K562 (cell line): Measurements from ENCODE around the gene TEX53. TPM values are rescaled to one million over a fixed set of nuclear protein-coding genes. Genes with fewer than 3 reads are reported as not detected.

Experiments
- ATAC-seq: fragments of 200-7000 bp; cut with Tn5 transposase; 3 replicates; pipeline ENCODE4 v1.9.1; 2020; ENCODE audit warnings: moderate library complexity
- BruUV-seq: library from RNA; stranded (reverse); fragments of 400-500 nt; replicated peaks from 2 replicates; lab custom pipeline; 2021; lab: Mats Ljungman, UMichigan
- CTCF ChIA-PET: fragments of 300-600 bp; formaldehyde crosslinking; extraction: SDS; loops from one replicate; lab custom pipeline; 2021; ENCODE audit warnings: low intra/inter-chr PET ratio; lab: Yijun Ruan, JAX
- POLR2A ChIA-PET: fragments of 300-600, 350-650 bp; sonication (Branson Sonifier 250); formaldehyde crosslinking; extraction: SDS; loops from one replicate; lab custom pipeline; 2021; ENCODE audit warnings: antibody characterized with exemption, inconsistent platforms; lab: Yijun Ruan, JAX
- DNase-seq, 4 experiments: peaks; one replicate each; pipeline versions ENCODE4 v3.0.0 to v3.0.0-alpha.2; 2011 to 2018; ENCODE audit warnings: low spot score in 3 of 4, mixed read lengths in 3 of 4; ENCODE audit errors: extremely low read depth in 1 of 4
- FAIRE-seq: peaks from 2 replicates; lab custom pipeline; 2011; peaks lifted over from hg19 to GRCh38; lab: Jason Lieb, UNC
- H2AFZ ChIP-seq: 2 replicates; pipeline ENCODE4 v1.6.0; 2011; ENCODE audit warnings: low read depth, low read length, control low read depth, inconsistent platforms
- H3K27ac ChIP-seq: fragments of 200-600 bp; 3 replicates; pipeline ENCODE4 v1.8.0; 2011; ENCODE audit warnings: low read depth, mild to moderate bottlenecking, control low read depth, inconsistent platforms, low read length, moderate library complexity, mixed read lengths; ENCODE audit errors: extremely low read depth
- H3K27me3 ChIP-seq, 2 experiments: fragments of 300-600 bp in 1 of 2; 2 replicates in 1 of 2; 3 replicates in 1 of 2; pipeline versions ENCODE4 v1.6.0 to v1.8.0; 2011; ENCODE audit warnings: inconsistent platforms in 2 of 2, low read length in 2 of 2, mild to moderate bottlenecking in 1 of 2, mixed read lengths in 1 of 2, moderate library complexity in 1 of 2; ENCODE audit not compliant: control insufficient read depth in 2 of 2, insufficient read depth in 2 of 2
- H3K36me3 ChIP-seq: fragments of 300-600 bp; 3 replicates; pipeline ENCODE4 v1.8.0; 2011; ENCODE audit warnings: mild to moderate bottlenecking, low read length, inconsistent platforms; ENCODE audit not compliant: control insufficient read depth, insufficient read depth
- H3K4me1 ChIP-seq, 2 experiments: fragments of 200-600 bp in 1 of 2; replicated peaks in 1 of 2; 2 replicates in 1 of 2; 3 replicates in 1 of 2; pipeline versions ENCODE4 v1.5.1 to v1.8.0; 2011; ENCODE audit warnings: inconsistent platforms in 2 of 2, low read length in 2 of 2, mild to moderate bottlenecking in 1 of 2, mixed read lengths in 1 of 2, moderate library complexity in 1 of 2; ENCODE audit not compliant: control insufficient read depth in 2 of 2, insufficient read depth in 2 of 2
- H3K4me2 ChIP-seq: 2 replicates; pipeline ENCODE4 v1.6.1; 2011; ENCODE audit warnings: low read length, control low read depth, inconsistent platforms, mixed read lengths; ENCODE audit not compliant: insufficient read depth
- H3K4me3 ChIP-seq: fragments of 200-600 bp; sonication (generic), shearing (Covaris generic); 2 replicates; pipeline ENCODE4 v1.5.1; 2016; ENCODE audit warnings: control low read depth, inconsistent platforms
- H3K79me2 ChIP-seq: fragments of 200-600 bp; 3 replicates; pipeline ENCODE4 v1.8.0; 2011; ENCODE audit warnings: low read length, inconsistent platforms; ENCODE audit not compliant: control insufficient read depth, insufficient read depth
- H3K9ac ChIP-seq, 2 experiments: 2 replicates each; pipeline versions ENCODE4 v1.6.0 to v1.6.1; 2011; ENCODE audit warnings: low read depth in 2 of 2, low read length in 2 of 2, control low read depth in 1 of 2, inconsistent platforms in 1 of 2, mild to moderate bottlenecking in 1 of 2, mixed read lengths in 1 of 2; ENCODE audit not compliant: insufficient read depth in 1 of 2
- H3K9me1 ChIP-seq: one replicate; pipeline ENCODE4 v1.6.0; 2011; ENCODE audit warnings: inconsistent platforms, mild to moderate bottlenecking, low read length, moderate library complexity; ENCODE audit not compliant: control insufficient read depth, insufficient read depth
- H3K9me3 ChIP-seq: replicated peaks from 2 replicates; pipeline ENCODE4 v1.5.1; 2011; ENCODE audit warnings: low read depth, low read length, inconsistent platforms; ENCODE audit not compliant: control insufficient read depth, insufficient read depth
- H4K20me1 ChIP-seq: replicated peaks from 2 replicates; pipeline ENCODE4 v1.6.1; 2011; ENCODE audit warnings: low read length, inconsistent platforms, mixed read lengths; ENCODE audit not compliant: control insufficient read depth, insufficient read depth
- NCOA1 ChIP-seq: fragments of 450-650 bp; IDR thresholded peaks from 2 replicates; pipeline ENCODE4 v1.6.1; 2016; ENCODE audit warnings: low read depth
- RFX1 ChIP-seq: fragments of 450-650 bp; IDR thresholded peaks from 2 replicates; pipeline ENCODE4 v1.6.1; 2016; ENCODE audit warnings: mild to moderate bottlenecking, moderate library complexity
- ZFX ChIP-seq: sonication (generic); formaldehyde crosslinking; IDR thresholded peaks from 2 replicates; pipeline ENCODE4 v1.8.0; 2022; ENCODE audit warnings: mild to moderate bottlenecking, missing genetic modification reagents, moderate library complexity
- ZNF699 ChIP-seq: fragments of 250-450 bp; sonication (Bioruptor Pico); IDR thresholded peaks from 2 replicates; pipeline ENCODE4 v1.8.0; 2021; ENCODE audit warnings: mild to moderate bottlenecking, moderate library complexity; ENCODE audit not compliant: insufficient replicate concordance
- WGBS: fragments of 100-300 bp; shearing (Covaris generic); methylation state at CpG from one replicate; pipeline ENCODE4 v1.1.6; 2016; ENCODE audit warnings: low coverage, mixed read lengths; ENCODE audit not compliant: insufficient coverage; ENCODE audit errors: missing lambda C conversion rate; 5-methylcytosine and 5-hydroxymethylcytosine counted together
- in situ Hi-C: fragments of 300-500 bp; cut with MboI; formaldehyde crosslinking; loops from 4 replicates; pipeline ENCODE4 v1.15.0; 2018; ENCODE audit warnings: inconsistent platforms, mixed read lengths
- intact Hi-C: fragments of 100-400 bp; cut with micrococcal nuclease; formaldehyde crosslinking; loops from 2 replicates; pipeline ENCODE4 v1.14.2; 2022
- polyA plus RNA-seq, 8 experiments: library from polyadenylated mRNA; depleted of rRNA in 4 of 8; stranded (reverse) in 5 of 8; unstranded in 3 of 8; fragments of >200 nt; fragmentation: Nextera tagmentation in 2 of 8; fragmentation: Illumina TruSeq in 1 of 8; extraction: Ambion mirVana in 2 of 8; extraction: Trizol in 1 of 8; gene quantifications; 2 replicates each; pipeline versions ENCODE4 v1.2.1 to v1.2.3, GENCODE V29; 2011 to 2014; ENCODE audit warnings: inconsistent platforms in 1 of 8, missing spikeins in 1 of 8
- total RNA-seq, 7 experiments: library from RNA; depleted of rRNA in 6 of 7; stranded (reverse); fragments of >200 nt in 6 of 7; fragmentation: Illumina TruSeq in 2 of 7; extraction: Trizol in 2 of 7; gene quantifications; 2 replicates each; pipeline versions ENCODE4 v1.2.1 to v1.2.3, GENCODE V29; 2011 to 2021; ENCODE audit warnings: low replicate concordance in 1 of 7
- TF ChIP-seq, protein P1 (sequence below): fragments of 250-450 bp; sonication (Bioruptor Pico); IDR thresholded peaks from 2 replicates; pipeline ENCODE4 v1.5.0; 2020; ENCODE audit warnings: mild to moderate bottlenecking, borderline replicate concordance
- TF ChIP-seq, protein P2 (sequence below), 2 experiments: fragments of 450-650 bp in 1 of 2; sonication (generic) in 1 of 2; formaldehyde crosslinking in 1 of 2; IDR thresholded peaks in 1 of 2; conservative IDR thresholded peaks in 1 of 2; 2 replicates each; pipeline versions ENCODE4 v1.6.1 to v1.8.1; 2016 to 2023; ENCODE audit warnings: mild to moderate bottlenecking in 2 of 2, moderate library complexity in 2 of 2, inconsistent platforms in 1 of 2, missing genetic modification reagents in 1 of 2

TEX53 gene
- total and polyA plus RNA-seq, 9 of the 15 experiments (the other 6 are each of a cell fraction or from before 2014, with no cell fraction given) = not detected

DNA sequence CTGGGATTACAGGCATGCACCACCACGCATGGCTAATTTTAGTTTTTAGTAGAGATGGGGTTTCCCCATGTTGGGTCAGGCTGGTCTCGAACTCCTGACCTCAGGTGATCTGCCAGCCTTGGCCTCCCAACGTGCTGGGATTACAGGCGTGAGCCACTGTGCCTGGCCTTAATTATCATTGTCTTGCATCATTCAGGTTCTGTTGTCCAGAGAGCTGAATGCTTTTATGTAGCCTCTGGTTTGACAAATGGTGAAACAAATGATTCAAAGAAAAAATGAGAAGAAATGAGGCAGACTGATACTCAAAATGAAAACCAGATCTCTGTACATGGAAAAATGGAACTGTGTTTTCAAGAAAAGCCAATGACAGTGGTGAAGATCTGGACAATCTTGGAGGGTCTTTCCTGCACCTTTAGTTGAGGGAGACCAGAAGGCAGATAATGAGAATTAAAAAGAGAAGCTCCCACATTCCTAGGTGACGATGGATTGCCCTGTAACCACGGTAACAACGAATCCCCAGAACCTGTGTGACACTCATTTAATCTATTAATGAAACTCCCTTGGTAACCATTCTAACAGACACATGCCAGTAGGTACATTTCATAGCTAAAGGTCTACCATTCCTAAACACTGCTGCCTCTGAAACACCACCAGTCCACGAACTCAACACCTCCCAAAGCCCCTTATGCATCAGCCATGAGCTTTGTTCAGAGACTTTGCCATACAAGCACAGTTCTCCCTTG is 22.8 kb upstream of the TEX53 start:
- no peaks in the 10 kb centered on the region for H3K9me1 ChIP-seq
- TF ChIP-seq ZFX (no peak), ZNF699 (CRISPR knock-in tag) (no peak), RFX1 (0 out of 2 replicates have a peak, but pooled peaks have one; percentile 23), NCOA1 (no peak)
- TF ChIP-seq, protein P1, sequence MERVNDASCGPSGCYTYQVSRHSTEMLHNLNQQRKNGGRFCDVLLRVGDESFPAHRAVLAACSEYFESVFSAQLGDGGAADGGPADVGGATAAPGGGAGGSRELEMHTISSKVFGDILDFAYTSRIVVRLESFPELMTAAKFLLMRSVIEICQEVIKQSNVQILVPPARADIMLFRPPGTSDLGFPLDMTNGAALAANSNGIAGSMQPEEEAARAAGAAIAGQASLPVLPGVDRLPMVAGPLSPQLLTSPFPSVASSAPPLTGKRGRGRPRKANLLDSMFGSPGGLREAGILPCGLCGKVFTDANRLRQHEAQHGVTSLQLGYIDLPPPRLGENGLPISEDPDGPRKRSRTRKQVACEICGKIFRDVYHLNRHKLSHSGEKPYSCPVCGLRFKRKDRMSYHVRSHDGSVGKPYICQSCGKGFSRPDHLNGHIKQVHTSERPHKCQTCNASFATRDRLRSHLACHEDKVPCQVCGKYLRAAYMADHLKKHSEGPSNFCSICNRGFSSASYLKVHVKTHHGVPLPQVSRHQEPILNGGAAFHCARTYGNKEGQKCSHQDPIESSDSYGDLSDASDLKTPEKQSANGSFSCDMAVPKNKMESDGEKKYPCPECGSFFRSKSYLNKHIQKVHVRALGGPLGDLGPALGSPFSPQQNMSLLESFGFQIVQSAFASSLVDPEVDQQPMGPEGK = no peak
- TF ChIP-seq, protein P2, sequence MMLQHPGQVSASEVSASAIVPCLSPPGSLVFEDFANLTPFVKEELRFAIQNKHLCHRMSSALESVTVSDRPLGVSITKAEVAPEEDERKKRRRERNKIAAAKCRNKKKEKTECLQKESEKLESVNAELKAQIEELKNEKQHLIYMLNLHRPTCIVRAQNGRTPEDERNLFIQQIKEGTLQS (IDR thresholded peaks at IDR 0.05) = 0 out of 2 replicates have a peak, but pooled peaks have one; percentile 16
- TF ChIP-seq, protein P2 (CRISPR knock-in tag; conservative IDR thresholded peaks at IDR 0.05) = no peak

More for the DNA sequence above, 22.8 kb upstream of the TEX53 start:
- Histone ChIP-seq H3K79me2 (no peaks in the 10 kb centered on the region), H3K9me3 (no peaks in the 10 kb centered on the region), H3K4me1 (peaks cover 0 to 3% of the 10 kb centered on the region in 2 experiments; a peak in 1 of 5 replicates), H3K9ac (no peak overlapping the region), H4K20me1 (no peaks in the 10 kb centered on the region), H3K27me3 (peaks cover 0 to 3% of the 10 kb centered on the region in 2 experiments; a peak in 3 of 5 replicates), H3K36me3 (no peaks in the 10 kb centered on the region), H3K4me3 (no peak overlapping the region), H2AFZ (no peak overlapping the region), H3K4me2 (no peak overlapping the region), H3K27ac (no peak overlapping the region)
- in situ Hi-C loops = no loop called here
- FAIRE-seq (no peak), ATAC-seq (no peak), DNase-seq (no peak)
- POLR2A ChIA-PET = interaction anchor here (0.8 to 1.0 kb wide), 2 partner anchors 9 to 275 kb away, joined by 3 to 4 read pairs; no protein-coding TSS in a partner anchor
- CTCF ChIA-PET = interaction anchor here (0.7 to 1.1 kb wide), 2 partner anchors 230 to 334 kb away, joined by 3 read pairs; no protein-coding TSS in a partner anchor
- intact Hi-C loops = loop anchor here (1.0 to 10.0 kb wide), 4 partner anchors 37 to 914 kb away; no protein-coding TSS in a partner anchor
- no TSS peak for BruUV-seq
- WGBS = 1% methylated on average over 8 of the region's 8 CpGs
